Activated CD4-positive, alpha-beta T cell treated with anti-CD3 and anti-CD28 coated beads, Interleukin-2, amount 50 U/mL, for 1 hour (primary cell): ENCODE results near the gene GABRA1.

Experiments used
- DNase-seq: peaks from one replicate; pipeline ENCODE4 v3.0.0-alpha.2; 2020

GABRA1 gene

DNA sequence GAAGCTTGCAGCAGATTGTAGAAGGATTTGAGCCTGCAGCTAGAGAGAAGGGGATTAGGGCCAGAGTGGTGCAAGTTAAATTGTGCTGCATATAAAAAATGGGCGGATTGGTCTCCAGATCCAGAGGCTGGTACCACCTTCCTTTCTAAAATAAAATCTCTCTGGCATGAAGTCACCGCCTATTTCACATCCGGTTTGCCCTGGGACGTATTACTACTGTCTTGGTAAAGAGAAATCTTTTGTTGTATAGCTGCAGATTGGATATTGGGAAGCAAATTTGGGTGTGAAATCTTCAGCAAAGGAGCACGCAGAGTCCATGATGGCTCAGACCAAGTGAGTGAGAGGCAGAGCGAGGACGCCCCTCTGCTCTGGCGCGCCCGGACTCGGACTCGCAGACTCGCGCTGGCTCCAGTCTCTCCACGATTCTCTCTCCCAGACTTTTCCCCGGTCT lies at the start of gene GABRA1:
Gene GABRA1, plus strand, starts transcription at position 180 of the 451 bp plus-strand sequence. CDS start 2,691 bp downstream, outside the sequence.
- DNase-seq, result no peak

DNA sequence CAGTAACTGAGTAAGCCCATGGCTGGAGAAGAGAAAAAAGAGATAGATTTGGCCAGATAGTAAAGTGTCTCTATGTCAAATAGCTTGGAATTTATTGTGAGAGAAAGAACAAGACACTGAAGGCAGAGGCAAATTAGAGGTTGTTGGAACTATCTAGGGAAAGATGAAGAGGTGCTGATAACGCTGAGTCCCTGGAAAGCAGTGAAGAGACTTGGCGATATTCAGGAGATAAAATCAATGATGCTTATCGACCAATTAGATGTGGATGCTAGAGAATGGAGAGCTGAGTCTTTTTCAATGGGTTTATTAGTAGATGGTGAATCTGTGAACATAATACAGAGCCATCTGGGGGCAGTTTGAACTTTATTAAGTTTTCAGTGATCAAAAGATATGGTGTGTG lies 48.6 kb upstream of the GABRA1 start:
- DNase-seq, result no peak

DNA sequence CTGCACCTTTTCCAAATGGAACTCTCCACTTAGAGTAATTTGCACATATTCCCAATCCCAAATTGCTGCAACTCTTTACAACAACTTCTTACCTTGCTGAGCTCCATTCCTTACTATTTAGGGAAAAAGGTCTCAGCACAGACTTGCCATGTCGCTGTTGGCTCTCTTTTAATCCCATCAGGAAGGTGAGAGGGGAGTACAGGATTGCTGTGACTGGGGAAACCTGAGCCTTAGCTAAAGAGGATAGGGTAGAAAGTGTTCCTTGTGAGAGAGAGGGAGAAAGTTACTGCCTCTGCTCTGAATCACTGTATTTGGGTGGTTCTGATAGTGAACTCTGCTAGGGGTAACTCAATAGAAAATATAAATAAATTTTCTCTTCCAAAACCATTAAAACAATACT lies 43.7 kb upstream of the GABRA1 start:
- DNase-seq, result no peak

DNA sequence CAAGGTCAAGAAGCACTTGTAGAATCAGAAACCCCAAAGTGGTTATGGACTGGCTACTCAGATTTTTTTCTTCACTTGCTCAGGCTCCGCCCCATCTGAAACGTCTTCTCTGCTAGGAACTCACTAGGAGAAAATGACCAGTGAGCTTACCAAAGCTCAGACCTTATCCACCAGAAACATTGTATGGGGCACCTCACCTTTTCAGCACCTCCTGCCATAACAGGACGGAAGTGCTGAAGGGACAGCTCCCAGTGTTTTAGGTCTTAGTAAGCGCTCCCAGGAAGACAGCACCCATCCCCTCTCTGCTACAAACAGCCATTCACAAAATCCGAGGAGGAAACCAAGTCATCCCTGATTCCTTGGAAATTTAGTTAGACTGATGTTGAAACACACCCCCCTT lies 1.2 kb upstream of the GABRA1 start:
- no peak for DNase-seq

DNA sequence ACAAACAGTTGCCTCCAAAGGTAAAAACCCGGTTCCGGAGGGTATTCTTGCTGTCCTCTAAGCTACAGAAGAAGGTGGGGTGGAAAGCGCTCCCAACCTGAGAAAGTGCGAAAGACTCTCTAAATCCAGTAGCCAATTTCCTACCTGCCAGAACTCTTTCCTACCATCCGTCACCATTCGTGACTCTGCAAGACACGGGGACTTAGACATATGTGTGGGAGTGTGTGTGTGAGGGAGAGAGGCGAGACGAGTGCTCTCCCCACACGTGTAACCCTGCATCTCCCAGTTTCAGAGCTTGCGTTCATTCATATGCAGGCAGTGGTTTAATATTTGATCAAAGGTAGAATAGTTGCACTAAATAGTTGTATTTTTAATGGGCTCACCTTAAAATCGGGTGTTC lies 473 bp upstream of the GABRA1 start:
- DNase-seq, result no peak

DNA sequence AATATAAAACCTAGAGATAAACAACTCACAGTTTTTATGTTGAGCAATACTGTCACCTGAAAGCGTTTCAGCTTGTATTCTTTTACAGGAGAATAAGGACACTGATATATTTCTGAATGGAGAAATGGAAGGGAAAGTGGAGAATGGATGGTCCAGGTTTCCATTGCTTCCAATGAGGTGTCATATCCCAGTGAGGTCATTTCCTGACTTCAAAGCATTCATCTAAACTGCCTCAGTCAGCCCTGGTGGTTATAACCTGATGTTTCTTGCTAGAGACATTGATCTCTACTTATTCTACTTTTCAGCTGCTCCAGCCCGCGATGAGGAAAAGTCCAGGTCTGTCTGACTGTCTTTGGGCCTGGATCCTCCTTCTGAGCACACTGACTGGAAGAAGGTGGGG lies 2.6 kb downstream of the GABRA1 start:
- no peak for DNase-seq

DNA sequence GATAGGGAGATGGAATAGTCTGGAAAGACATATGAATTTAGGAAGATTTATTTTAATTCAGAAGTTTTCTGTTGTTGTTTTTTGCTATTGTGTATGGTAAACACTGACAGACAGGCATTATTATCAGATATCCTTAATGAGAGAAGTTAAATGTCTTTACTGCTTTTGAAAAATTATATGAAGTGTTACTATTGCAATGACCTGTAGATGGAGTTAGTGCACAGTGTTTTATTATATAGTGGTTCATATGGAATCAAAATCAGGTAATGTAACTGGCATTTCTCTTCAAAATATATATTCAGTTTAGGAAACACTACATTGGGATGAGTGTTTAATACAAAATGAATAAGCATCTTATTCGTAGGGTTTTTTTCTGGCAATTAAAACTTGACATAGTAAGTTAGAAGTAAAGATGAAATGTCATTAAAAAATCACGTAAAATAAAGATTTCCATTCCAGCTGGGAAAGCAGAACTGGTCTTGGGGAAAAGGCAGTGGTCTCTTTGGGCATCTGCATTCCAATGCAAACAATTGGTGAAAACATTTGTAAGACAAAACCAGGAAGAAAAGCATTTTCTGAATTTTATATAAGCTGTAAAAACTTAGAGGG lies 3.9 kb downstream of the GABRA1 start:
- DNase-seq, result no peak

DNA sequence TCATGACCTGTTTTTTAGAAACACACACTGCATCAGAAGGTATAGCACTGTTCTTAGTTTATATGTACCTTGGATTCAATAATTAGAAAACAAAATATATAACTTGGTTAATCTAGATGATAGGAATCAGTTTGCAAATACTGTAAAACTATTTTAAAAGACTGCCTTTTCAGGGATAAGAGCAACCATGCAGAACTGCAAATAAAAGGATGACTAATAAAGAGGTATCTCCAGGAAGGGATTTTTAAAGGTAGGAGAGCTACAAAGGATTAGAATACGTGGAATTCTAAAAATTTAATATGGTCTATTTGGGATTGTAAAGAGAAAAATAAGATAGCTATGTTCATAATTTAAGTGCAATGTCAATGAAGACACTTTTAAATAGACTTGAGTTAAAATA lies 9.4 kb downstream of the GABRA1 start:
- DNase-seq, result no peak

DNA sequence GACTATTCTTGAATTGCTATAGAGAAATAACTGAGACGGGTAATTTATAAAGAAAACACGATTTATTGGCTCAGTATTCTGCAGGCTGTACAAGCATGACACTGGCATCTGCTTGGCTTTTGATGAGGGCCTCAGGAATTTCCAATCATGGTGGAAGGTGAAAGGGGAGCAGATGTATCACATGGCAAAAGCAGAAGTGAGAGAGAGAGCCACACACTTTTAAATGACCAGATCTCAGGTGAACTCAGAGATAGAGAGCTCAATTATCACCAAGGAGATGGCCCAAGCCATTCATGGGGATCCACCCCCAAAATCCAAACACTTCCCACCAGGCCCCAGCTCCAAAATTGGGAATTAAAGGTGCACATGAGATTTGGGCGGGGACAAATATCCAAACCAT lies 15.3 kb downstream of the GABRA1 start:
- no peak for DNase-seq

DNA sequence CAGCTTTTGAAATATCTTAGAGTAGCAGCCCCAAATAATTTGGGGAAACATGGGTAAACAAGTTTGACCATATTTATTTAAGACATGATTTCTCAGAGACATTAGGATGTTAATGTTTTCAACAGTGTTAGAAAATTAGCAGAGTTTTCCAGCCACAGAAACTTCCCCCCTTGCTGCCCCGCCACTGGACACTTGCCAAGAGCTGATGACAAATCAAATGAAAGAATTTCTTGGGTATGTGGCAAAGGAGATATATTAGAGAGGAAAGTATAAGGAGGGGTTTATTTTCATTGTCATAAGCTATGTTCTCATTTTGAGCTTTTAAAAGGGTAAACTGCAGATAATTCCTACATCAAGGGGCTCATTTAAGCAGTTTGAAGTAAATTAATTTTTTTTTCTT lies 15.9 kb downstream of the GABRA1 start:
- DNase-seq, result no peak

DNA sequence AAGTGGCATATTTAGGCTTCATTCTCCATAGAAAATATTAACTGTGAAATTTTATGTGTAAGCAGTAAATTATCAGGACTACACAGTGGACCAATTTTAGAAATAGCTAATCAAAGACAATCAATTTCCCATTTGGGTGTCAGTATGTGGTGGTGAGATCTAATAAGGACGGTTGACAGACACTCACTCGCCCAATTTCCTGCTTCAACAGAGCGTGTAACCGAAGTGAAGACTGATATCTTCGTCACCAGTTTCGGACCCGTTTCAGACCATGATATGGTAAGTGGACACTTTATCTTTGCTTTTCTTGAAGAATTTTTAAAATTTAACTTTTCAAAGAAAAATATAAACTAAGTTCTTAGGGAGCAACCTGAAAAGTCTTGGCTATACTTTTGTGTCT lies 17.6 kb downstream of the GABRA1 start:
- DNase-seq, result no peak

DNA sequence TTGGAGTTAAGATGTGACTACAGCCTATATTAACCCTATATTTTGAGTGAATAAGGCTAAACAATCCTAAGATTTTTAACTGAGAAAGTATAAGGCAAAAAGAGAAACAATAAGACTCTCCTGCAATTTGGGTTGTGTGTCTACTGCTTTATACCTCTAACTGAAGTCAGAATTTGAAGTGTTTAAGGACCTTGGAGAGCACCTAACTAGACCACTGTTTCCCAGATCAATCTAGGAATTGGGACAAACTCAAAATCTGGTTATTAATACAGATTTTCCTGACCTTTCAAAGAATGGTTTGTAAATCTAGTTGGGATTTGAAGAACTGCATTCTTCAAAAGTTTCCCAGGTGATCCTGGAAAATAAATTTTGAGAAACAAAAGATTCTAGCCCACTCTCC lies 42.1 kb downstream of the GABRA1 start:
- DNase-seq, result no peak

DNA sequence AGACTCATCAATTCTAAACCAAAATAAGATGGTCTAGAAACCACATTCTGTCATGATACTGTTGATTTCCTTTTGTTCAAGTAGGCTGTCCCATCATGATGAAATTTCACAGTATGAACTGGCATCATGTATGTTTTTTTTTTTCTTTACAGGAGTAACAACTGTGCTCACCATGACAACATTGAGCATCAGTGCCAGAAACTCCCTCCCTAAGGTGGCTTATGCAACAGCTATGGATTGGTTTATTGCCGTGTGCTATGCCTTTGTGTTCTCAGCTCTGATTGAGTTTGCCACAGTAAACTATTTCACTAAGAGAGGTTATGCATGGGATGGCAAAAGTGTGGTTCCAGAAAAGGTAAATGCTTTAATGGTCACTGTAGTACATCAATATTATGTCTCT lies 47.6 kb downstream of the GABRA1 start:
- DNase-seq, result no peak

DNA sequence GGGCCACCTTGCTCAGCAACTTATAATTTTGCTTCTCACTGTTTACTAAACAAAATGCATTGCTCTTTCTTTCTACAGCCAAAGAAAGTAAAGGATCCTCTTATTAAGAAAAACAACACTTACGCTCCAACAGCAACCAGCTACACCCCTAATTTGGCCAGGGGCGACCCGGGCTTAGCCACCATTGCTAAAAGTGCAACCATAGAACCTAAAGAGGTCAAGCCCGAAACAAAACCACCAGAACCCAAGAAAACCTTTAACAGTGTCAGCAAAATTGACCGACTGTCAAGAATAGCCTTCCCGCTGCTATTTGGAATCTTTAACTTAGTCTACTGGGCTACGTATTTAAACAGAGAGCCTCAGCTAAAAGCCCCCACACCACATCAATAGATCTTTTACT lies 49.1 kb downstream of the GABRA1 start:
- DNase-seq, result no peak

DNA sequence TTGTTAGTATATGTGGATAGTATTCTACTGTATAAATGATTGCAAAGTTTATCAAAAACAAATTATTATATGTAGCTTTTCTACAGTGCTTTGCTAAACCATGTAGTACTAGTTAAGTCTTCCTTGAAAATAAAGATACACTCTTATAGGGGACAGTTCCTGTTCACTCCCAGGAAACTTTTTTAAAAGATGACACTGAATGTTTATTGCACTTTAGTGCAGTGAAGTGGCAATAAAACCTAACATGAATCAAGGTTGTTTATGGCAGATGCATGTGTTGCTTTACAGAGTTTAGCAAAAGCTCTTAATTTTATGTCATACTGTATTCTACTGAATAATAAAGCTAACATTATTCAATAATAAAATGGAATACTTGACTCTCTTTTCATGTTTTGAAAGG lies 51.7 kb downstream of the GABRA1 start:
- no peak for DNase-seq

DNA sequence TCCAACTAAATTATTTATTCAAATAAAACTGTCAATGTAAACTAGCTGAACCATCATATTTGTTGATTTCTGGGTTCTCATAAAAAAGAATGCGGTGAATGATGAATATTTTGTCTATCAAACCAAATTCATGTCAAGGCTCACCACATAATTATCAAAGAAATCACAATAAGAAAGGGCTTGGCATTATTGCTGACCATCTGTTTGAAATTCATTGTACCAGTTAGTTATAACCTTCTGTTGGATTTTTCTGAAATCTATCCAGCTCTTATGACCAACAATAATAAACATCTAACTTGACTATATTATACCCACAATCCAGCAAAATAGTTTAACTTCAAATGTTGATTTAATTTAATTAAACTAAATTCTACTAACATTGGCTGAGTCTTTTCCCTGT lies 53.1 kb downstream of the GABRA1 start:
- no peak for DNase-seq

DNA sequence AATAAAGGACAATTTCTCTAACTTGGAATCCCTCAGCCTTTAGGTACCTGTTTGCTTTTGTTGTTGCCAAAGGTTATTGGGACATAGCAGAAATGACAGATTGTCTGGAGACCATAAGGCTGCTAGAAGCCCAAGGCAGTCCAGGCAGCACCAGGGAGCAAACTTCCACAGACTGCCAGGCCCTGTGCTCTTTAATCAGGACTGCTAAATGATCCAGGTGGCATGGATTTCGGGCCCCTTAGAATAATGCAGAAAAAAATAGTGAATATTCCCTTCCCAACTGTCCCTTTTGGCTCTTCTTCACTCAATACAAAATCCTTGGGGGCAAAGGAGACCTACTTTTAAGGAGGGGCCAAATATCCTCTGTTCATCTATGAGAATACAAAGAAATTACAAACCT lies 73.9 kb downstream of the GABRA1 start:
- DNase-seq, result no peak

DNA sequence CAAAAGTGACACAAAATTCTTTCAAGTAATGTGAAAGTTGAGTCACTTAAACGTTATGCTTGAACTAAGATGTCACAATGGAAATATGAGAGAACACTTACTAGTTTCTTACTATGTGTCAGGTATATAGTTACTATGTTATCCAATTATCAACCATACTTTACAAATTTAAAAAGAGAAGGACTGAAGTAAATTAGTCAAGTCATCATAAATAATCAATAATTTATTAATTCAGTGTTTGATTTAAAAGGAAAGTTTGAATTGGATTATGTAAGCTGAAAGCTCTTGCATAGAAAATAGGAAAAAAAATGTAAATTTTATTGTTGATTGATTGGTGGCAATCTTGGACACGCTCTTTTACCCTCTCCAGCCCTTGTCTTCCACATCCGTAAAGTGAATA lies 76.3 kb downstream of the GABRA1 start:
- DNase-seq, result no peak

DNA sequence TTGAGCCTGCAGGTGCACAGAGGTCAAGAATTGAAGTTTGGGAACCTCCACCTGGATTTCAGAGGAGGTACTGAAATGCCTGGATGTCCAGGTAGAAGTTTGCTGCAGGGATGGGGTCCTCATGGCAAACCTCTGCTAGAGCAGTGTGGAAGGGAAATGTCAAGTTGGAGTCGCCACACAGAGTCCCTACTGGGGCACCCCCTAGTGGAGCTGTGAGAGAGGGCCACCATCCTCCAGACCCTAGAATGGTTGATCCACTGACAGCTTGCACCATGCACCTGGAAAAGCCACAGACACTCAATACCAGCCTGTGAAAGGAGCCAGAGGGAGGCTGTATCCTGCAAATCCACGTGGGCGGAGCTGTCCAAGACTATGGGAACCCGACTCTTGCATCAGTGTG lies 78.0 kb downstream of the GABRA1 start:
- DNase-seq, result no peak

DNA sequence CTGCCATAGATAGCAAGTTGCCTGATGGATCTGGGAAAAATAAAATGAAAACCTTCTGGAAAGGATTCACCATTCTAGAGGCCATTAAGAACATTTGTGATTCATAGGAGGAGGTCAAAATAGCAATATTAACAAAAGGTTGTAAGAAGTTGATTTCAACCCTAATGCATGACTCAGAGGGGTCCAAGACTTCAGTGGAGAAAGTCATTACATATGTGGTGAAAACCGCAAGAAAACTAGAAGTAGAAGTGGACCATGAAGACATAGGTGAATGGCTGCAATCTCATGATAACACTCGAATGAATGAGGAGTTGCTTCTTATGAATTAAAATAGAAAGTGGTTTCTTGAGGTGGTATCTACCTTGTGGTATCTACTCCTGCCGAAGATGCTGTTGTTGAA lies 86.6 kb downstream of the GABRA1 start:
- no peak for DNase-seq

DNA sequence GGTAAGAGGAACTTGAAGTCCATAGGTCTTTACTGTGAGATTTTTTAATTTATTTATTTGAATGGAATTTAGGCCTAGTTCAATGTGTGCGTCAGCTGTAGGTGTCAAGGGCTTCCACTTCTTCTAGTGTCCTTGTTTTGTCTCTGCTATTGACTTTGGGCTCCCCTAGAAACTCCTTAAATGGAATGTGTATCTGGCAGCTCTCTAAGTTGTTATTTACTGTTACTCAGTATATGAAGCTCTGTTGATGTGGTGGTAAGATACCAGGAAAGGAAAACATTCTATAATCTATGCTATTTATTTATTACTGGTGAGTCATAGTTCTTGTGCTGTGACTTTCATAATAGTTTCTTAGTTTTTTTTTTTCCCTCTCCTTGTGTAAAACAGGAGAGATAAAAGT lies 97.1 kb downstream of the GABRA1 start:
- no peak for DNase-seq

DNA sequence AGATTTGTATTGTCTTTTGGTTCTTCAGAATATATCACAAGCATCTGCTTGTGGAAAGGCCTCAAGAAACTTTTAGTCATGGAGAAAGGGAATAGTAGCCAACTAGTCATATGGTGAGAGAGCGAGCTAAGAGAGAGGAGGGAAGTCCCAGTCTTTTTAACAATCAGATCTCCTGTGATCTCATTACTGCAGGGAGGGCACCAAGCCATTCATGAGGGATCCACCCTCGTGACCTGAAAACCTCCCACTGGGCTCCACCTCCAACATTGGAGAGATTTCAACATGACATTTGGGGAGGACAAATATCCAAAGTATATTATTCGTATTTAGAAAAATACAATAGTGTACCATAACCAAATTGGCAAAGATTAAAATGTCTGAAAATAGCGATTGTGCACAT lies 99.0 kb downstream of the GABRA1 start:
- no peak for DNase-seq
